HAP-1 (cell line): Measurements from ENCODE around the gene NAB2.

Experiments
- DNase-seq, 2 experiments: peaks; one replicate each; pipeline ENCODE4 v3.0.0-alpha.2; 2016 to 2020; ENCODE audit warnings: low spot score in 2 of 2
- H3K27me3 ChIP-seq: fragments of 250-450 bp; sonication (Bioruptor Pico); 2 replicates; pipeline ENCODE4 v1.5.1; 2020; ENCODE audit warnings: low read depth, mild to moderate bottlenecking, moderate library complexity
- H3K36me3 ChIP-seq: fragments of 250-450 bp; sonication (Bioruptor Pico); replicated peaks from 2 replicates; pipeline ENCODE4 v1.5.1; 2020; ENCODE audit warnings: mild to moderate bottlenecking
- H3K4me1 ChIP-seq: fragments of 250-450 bp; sonication (Bioruptor Pico); 2 replicates; pipeline ENCODE4 v1.5.1; 2020; ENCODE audit warnings: mild to moderate bottlenecking
- H3K4me3 ChIP-seq: fragments of 250-450 bp; sonication (Bioruptor Pico); 2 replicates; pipeline ENCODE4 v1.5.1; 2020; ENCODE audit warnings: mild to moderate bottlenecking, moderate library complexity
- H3K9me3 ChIP-seq: fragments of 250-450 bp; sonication (Bioruptor Pico); 2 replicates; pipeline ENCODE4 v1.5.1; 2020; ENCODE audit warnings: mild to moderate bottlenecking, moderate library complexity
- in situ Hi-C: fragments of 300-500 bp; cut with MboI; formaldehyde crosslinking; loops from 3 replicates; pipeline ENCODE4 v1.14.3; 2020; ENCODE audit warnings: low sequenced_read_pairs, inconsistent platforms, mixed read lengths

Gene NAB2

DNA sequence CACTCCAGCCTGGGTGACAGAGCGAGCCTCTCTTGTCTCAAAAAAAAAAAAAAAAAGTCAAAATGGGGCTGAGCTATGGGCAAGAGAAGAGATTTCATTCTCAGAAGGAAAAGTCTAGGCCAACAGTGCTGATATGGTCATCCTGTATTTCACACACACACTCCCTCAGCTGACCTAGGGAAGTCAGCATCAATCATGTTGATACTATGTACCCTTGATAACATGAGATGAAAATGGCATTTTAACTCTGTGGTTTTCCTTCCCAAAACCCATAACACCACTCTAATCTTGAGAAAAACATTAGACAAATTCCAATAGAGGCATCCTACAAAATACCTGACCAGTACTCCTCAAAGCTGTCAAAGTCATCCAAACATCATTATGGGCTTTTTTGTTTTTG lies 8.1 kb upstream of the NAB2 start:
- Histone ChIP-seq H3K9me3 (no peaks in the 10 kb centered on the region), H3K4me3 (no peak overlapping the region), H3K36me3 (peaks cover 7% of the 10 kb centered on the region), H3K4me1 (peaks cover under 1% of the 10 kb centered on the region; the same call in 1 of the 2 replicates), H3K27me3 (no peaks in the 10 kb centered on the region)
- in situ Hi-C loops = no loop called here
- no peak for DNase-seq

DNA sequence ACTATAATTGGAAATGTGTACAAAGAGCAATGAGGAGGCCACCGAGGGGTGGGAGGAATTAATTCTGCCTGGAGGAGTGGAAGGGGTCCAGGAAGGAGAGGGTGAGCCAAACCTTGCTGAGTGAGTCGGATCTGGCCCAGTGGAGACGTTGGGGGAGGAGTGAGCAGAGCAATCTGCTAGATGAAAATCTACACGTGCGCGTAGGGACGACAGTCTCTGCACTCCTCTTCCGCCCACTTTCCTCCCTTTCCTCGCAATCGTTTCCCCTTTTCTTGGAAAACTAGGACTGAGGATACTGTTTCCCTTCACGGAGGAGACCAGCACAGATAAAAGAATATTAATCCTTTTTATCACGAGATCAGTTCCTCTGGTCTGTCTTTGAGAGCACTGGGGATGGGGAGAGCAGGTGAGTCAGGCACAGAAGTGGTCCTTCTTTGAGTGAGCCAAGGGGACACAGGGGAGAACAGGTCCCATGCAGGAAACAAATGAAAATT lies 2.9 kb upstream of the NAB2 start:
- Histone ChIP-seq H3K4me1 (peaks cover 18% of the 10 kb centered on the region), H3K27me3 (no peaks in the 10 kb centered on the region), H3K4me3 (peak overlapping the region; percentile 55), H3K36me3 (no peaks in the 10 kb centered on the region), H3K9me3 (no peaks in the 10 kb centered on the region)
- DNase-seq = peak in 1 of 2 experiments; percentile 37
- in situ Hi-C loops = no loop called here

DNA sequence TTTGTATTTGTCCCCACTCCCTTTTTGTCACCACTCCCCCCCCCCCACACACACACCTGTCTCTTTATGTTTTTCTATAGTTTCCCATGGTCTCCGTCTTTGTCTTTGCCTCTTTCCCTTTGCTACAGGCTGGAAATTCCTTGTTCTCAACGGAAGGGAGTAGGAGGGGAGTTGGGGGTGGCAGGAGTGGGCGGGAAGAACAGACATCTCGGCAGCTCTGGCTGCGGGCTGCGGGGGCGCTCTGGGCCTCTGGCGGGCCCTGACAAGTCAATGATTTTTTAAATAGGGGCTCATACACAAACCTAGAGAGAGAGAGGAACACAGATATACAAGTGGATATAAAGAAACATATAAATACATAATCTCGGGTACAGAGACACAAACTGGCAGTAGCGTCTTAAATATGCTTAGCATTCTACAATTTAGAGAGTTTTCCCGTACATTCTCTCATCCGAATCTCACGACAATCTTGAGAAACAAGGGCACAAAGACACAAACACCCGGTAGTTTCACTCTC lies 2.4 kb upstream of the NAB2 start:
- in situ Hi-C loops = no loop called here
- peak; percentile 76 to 86 for DNase-seq

DNA sequence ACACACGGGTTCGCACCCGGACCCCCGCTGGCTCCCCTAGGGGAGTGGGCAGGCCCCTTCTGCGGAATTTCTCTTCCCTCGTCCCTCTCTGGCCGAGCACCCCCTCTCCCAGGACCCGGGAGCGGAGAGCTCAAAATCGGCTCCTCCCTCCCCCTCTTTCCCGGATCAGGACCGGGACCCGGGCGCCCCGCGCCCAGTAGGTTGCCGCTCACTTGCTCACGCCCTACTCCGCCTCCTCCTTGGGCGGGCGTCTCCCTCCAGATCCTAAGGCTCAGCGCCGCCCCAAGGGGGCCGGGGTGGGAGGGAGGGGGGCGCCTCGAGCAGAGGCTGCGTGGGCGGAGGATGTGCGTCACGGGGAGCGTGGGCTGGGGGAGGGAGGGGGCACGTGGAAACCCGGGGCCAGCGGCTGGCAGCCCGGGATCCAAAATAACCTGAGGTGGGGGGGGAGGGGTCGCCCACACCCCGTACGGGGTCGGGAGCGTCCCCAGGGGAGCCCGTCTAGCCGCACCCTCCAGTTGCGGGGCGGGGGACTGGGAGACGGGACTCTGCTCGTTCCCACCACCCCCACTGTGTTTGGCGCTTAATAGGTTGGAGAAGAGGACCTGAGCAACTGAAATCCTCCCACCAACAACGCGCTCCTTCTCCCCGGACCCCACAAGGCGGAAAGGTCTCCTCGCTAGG lies 1.8 kb upstream of the NAB2 start:
- Histone ChIP-seq H3K27me3 (no peaks in the 10 kb centered on the region), H3K36me3 (peaks cover 5% of the 10 kb centered on the region), H3K4me1 (peaks cover 18% of the 10 kb centered on the region), H3K9me3 (no peaks in the 10 kb centered on the region), H3K4me3 (peak overlapping the region; percentile 55)
- in situ Hi-C loops = no loop called here
- peak; percentile 59 to 84 for DNase-seq

More for the DNA sequence above, 2.4 kb upstream of the NAB2 start:
- Histone ChIP-seq H3K27me3 (no peaks in the 10 kb centered on the region), H3K4me1 (peaks cover 18% of the 10 kb centered on the region), H3K4me3 (peak overlapping the region; percentile 55), H3K36me3 (no peaks in the 10 kb centered on the region; the same call in none of the 2 replicates), H3K9me3 (no peaks in the 10 kb centered on the region)

DNA sequence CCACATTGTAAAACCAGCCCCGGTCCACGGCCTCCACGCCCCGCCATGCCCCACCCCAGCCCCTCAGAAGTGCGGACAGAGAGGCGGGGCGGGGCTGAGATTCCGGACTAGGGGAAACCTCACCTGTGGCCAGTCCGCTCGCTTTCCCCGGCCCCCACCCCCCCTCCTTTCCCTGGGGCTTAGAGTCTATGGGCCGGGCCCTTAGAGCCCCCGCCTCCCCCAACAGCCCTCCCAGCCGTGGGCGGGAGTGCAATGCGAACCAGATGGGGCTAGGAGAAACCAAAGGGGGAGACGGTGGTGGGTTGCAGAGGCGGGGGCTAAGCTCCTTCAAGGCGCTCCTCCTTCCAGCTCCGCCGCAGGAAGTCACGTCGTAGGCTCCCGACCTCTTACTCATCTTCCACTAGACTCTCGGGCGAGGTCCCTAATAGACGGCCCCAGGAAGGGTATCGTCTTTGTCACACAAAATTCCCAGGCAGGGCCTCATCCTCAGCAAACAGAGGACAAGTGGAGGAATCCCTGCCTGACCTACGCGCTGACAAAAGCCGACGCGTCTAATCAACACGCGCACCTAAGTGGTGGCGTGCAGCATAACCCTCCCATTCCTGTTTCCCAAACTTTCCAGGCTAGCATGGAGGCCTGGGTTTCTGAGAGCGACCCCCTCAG lies 1.1 kb upstream of the NAB2 start:
- H3K36me3 ChIP-seq = peaks cover 12% of the 10 kb centered on the region
- H3K4me1 ChIP-seq = peaks cover 18% of the 10 kb centered on the region
- in situ Hi-C loops = no loop called here
- H3K4me3 ChIP-seq = peak overlapping the region; percentile 55
- no peaks in the 10 kb centered on the region for H3K27me3 ChIP-seq
- no peaks in the 10 kb centered on the region for H3K9me3 ChIP-seq
- DNase-seq = peak; percentile 82 to 91

DNA sequence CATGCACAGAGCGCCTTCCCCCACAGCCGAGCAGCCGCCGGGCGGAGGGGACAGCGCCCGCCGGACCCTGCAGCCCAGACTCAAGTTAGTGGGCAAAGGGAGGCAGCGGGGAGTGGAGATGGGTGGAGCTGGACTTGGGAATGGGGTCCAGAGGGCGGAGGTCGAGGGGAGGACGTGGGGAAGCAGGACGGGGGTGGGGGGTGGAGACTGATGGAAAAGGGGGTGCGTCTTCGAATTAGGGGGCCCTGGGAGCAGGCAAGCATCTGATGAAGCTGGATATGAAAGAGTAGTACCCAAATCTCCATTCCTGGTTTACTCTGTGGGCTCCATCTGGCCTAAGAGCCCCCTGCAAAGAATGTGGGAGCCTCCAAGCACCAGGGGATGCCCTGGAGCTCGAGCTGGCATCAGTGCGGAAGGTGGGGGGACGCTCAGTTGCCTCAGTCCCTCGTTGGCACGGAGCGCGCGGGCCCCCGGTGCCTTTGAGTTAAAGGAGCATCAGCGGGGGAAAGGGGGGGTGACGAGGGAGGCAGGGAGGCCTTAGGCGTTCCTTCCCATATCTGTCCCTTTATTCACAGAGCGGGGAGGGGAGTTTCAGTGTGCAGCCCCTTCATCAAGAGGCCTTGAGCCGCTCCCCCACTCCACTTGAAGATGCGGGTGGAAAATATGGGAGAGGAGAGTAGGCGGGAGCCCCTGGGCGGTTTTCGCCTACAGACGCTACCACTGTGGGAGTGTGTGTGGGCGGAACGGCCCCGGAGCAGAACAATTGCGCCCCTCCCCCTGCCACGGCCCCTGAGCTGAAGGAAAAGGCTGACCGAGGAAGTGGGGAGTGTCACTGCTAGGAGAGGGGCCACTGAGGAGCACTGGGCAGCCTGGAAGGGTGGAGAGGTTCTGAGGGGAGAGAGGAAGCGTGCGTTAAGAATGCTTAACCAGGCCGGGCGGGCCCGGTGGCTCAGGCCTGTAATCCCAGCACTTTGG lies 644 bp downstream of the NAB2 start:
- in situ Hi-C loops = no loop called here
- Histone ChIP-seq H3K9me3 (no peaks in the 10 kb centered on the region), H3K4me3 (peak overlapping the region; percentile 69), H3K36me3 (peaks cover 16% of the 10 kb centered on the region), H3K27me3 (no peaks in the 10 kb centered on the region), H3K4me1 (peaks cover 18% of the 10 kb centered on the region)
- DNase-seq = peak; percentile 42 to 84

DNA sequence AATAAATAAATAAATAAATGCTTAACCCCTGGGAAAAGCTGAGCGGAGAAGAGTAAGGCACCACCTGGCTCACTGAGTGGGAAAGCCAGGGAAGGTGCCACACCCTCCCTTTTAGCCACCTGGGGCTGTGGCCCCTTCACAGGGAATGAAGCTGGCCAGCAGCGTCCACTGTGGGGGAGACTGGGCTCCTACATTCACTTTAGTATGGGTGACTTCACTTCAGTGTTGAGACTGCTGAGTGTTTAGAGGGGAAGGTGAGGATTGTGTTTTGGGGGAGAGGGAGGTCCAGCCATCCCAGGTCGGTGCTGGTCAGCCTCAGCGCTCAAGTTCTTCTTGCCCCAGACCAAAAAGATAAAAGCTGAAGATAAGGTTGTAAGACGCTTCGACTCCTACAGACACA lies 1.6 kb downstream of the NAB2 start:
- H3K9me3 ChIP-seq = no peaks in the 10 kb centered on the region
- no peaks in the 10 kb centered on the region for H3K27me3 ChIP-seq
- DNase-seq = no peak
- in situ Hi-C loops = no loop called here
- H3K36me3 ChIP-seq = peaks cover 21% of the 10 kb centered on the region
- H3K4me1 ChIP-seq = peaks cover 18% of the 10 kb centered on the region
- peak overlapping the region; percentile 69 for H3K4me3 ChIP-seq

DNA sequence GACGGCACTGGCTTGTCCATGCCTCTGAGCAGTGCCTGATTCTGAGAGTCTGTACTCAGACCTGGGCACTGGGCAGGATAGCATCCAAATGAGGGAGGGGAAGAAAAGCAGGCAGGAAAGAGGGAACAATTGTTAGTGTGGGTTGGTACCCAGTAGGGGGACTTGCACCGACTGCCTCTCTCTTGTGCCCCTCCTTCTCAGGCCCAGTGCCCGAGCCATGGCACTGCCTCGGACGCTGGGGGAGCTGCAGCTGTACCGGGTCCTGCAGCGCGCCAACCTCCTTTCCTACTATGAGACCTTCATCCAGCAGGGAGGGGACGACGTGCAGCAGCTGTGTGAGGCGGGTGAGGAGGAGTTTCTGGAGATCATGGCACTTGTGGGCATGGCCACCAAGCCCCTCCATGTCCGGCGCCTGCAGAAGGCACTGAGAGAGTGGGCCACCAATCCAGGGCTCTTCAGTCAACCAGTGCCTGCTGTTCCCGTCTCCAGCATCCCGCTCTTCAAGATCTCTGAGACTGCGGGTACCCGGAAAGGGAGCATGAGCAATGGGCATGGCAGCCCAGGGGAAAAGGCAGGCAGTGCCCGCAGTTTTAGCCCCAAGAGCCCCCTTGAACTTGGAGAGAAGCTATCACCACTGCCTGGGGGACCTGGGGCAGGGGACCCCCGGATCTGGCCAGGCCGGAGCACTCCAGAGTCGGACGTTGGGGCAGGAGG lies 2.2 kb downstream of the NAB2 start:
- Histone ChIP-seq H3K4me1 (peaks cover 15% of the 10 kb centered on the region), H3K27me3 (no peaks in the 10 kb centered on the region), H3K36me3 (peaks cover 27% of the 10 kb centered on the region), H3K4me3 (no peak overlapping the region), H3K9me3 (no peaks in the 10 kb centered on the region)
- DNase-seq = no peak
- in situ Hi-C loops = no loop called here

DNA sequence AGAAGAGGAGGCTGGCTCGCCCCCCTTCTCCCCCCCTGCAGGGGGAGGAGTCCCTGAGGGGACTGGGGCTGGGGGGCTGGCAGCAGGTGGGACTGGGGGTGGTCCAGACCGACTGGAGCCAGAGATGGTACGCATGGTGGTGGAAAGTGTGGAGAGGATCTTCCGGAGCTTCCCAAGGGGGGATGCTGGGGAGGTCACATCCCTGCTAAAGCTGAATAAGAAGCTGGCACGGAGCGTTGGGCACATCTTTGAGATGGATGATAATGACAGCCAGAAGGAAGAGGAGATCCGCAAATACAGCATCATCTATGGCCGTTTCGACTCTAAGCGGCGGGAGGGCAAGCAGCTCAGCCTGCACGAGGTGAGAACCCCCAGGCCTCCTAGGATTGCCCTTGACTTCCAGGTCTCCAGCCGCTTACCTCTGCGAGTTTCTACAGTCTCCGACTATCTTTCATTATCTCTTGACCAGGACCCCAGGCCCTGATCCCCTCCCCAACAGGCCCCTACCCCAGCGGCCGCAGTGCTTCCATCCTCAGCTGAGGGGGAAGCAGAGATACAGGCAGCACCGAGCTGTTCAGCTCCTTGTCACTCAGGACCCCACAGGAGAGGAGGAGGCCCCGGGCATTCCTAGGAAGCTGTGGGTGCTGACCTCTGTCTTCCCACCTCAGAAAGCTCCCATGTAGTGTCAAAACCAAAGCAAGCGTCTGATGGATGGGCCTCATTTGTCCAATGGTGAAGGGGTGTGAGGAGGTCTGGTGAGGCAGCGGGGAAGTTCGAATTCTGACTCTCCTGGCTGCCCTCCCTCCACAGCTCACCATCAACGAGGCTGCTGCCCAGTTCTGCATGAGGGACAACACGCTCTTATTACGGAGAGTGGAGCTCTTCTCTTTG lies 3.0 kb downstream of the NAB2 start:
- no peak for DNase-seq
- H3K27me3 ChIP-seq = no peaks in the 10 kb centered on the region
- H3K9me3 ChIP-seq = no peaks in the 10 kb centered on the region
- peaks cover 8% of the 10 kb centered on the region for H3K4me1 ChIP-seq
- H3K4me3 ChIP-seq = no peak overlapping the region
- in situ Hi-C loops = no loop called here
- peaks cover 29% of the 10 kb centered on the region for H3K36me3 ChIP-seq

DNA sequence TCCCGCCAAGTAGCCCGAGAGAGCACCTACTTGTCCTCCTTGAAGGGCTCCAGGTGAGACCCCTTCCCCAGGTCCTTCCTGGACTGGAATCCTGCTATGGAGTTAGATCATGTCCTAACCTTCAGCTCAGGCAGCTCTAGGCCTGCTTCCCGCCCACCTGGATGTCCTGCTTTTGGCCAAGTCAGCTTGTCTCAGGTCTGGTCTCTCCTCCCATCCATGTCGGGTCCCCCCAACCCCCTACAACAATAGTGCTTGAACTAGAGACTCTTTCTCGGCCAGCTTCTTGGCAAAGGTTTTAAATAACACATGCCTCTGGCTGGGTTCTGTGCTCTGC lies 3.6 kb downstream of the NAB2 start:
- Histone ChIP-seq H3K4me1 (peaks cover 8% of the 10 kb centered on the region), H3K27me3 (no peaks in the 10 kb centered on the region), H3K9me3 (no peaks in the 10 kb centered on the region), H3K36me3 (peaks cover 29% of the 10 kb centered on the region), H3K4me3 (no peak overlapping the region)
- in situ Hi-C loops = no loop called here
- DNase-seq = no peak

DNA sequence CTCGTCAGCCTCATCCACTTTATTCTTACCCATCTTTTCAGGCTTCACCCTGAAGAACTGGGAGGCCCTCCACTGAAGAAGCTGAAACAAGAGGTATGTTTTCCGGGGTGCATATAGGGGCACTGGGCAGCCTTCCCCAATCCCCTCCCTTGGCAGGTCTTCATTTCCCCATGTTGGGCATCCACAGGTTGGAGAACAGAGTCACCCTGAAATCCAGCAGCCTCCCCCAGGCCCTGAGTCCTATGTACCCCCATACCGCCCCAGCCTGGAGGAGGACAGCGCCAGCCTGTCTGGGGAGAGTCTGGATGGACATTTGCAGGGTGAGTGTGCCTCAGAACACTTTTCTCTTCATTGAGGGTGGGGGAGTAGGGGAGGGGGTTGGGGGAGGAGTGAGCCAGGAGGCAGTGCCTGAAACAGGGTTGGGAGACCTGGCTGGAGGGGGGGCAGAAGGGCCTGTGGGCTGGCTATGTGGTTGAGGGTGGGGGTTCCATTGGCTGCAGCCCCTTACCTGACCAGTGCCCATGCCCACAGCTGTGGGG lies 4.0 kb downstream of the NAB2 start:
- peaks cover 6% of the 10 kb centered on the region for H3K4me1 ChIP-seq
- H3K4me3 ChIP-seq = no peak overlapping the region
- H3K27me3 ChIP-seq = no peaks in the 10 kb centered on the region
- H3K9me3 ChIP-seq = no peaks in the 10 kb centered on the region
- in situ Hi-C loops = no loop called here
- H3K36me3 ChIP-seq = peaks cover 29% of the 10 kb centered on the region
- no peak for DNase-seq
